ENCODE results near the gene ANKRD23. TPM values are rescaled to one million over a fixed set of nuclear protein-coding genes. Genes with fewer than 3 reads are reported as not detected.
A peak's percentile ranks its signal among the peaks of the same experiment; 100 is the strongest.

ANKRD23 gene
- total and polyA plus RNA-seq, 2 of the 13 experiments (the other 11 are each of a cell fraction or from before 2014, with no cell fraction given): 1.5 to 1.6 TPM

DNA sequence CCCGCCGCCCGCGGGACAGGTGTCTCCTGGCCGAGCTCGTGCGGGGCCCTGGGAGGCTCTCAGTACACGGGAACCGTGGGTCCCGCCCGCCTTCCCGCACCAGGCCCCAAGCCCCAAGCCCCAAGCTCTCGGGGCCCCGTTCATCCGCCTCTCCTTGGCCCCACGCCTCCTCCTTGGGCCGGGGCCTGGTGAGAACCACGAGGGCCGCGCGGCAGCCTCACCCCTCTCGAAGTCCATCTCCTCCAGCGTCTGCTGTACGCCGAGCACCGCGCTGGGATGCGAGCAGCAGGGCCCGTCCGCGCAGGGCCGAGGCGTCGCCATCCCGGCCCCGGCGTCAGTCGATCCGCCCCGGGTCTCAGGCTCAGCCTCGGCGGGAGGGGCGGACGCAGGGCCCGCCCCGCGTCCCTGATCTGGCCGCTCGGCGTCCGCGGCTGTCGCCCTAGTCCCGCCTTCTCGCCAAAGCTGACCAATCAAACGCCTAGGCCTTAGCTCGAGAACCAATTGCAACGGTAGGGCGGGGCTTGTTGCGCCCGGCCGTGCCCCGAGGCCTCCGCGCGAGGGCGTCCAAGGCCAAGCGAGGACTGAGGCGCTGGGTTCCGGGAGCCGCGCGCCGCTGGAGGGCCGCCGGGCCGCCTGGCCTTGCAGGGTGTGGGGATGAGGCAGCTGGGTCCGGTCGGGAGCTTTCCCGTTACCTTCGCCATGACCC is 14.0 kb upstream of the ANKRD23 start, which contains the start of gene ANKRD39 (continued):
- no peak; the same call in none of the 2 replicates for TF ChIP-seq ZC3H13 (CRISPR knock-in tag; IDR thresholded peaks at IDR 0.05)
- TF ChIP-seq, protein P1, sequence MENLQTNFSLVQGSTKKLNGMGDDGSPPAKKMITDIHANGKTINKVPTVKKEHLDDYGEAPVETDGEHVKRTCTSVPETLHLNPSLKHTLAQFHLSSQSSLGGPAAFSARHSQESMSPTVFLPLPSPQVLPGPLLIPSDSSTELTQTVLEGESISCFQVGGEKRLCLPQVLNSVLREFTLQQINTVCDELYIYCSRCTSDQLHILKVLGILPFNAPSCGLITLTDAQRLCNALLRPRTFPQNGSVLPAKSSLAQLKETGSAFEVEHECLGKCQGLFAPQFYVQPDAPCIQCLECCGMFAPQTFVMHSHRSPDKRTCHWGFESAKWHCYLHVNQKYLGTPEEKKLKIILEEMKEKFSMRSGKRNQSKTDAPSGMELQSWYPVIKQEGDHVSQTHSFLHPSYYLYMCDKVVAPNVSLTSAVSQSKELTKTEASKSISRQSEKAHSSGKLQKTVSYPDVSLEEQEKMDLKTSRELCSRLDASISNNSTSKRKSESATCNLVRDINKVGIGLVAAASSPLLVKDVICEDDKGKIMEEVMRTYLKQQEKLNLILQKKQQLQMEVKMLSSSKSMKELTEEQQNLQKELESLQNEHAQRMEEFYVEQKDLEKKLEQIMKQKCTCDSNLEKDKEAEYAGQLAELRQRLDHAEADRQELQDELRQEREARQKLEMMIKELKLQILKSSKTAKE (CRISPR knock-in tag; IDR thresholded peaks at IDR 0.05; ENCODE audit: borderline replicate concordance): peak; percentile 34; the same call in 1 of the 2 replicates
- TF ChIP-seq, protein P2, sequence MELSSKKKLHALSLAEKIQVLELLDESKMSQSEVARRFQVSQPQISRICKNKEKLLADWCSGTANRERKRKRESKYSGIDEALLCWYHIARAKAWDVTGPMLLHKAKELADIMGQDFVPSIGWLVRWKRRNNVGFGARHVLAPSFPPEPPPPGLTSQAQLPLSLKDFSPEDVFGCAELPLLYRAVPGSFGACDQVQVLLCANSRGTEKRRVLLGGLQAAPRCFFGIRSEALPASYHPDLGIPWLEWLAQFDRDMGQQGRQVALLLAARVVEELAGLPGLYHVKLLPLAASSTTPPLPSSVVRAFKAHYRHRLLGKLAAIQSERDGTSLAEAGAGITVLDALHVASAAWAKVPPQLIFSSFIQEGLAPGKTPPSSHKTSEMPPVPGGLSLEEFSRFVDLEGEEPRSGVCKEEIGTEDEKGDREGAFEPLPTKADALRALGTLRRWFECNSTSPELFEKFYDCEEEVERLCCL (CRISPR knock-in tag; IDR thresholded peaks at IDR 0.05; ENCODE audit: borderline replicate concordance): peak; percentile 89; the same call in 1 of the 2 replicates
- TF ChIP-seq ZNF891 (CRISPR knock-in tag; IDR thresholded peaks at IDR 0.05): peak; percentile 58
- TF ChIP-seq ZNF724P (CRISPR knock-in tag; IDR thresholded peaks at IDR 0.05; ENCODE audit: borderline replicate concordance): peak; percentile 75; the same call in 1 of the 2 replicates
- TF ChIP-seq ZNF253 (CRISPR knock-in tag; IDR thresholded peaks at IDR 0.05; ENCODE audit: borderline replicate concordance): no peak; the same call in 1 of the 2 replicates
- peak; percentile 98 for TF ChIP-seq ZNF607 (CRISPR knock-in tag; IDR thresholded peaks at IDR 0.05; ENCODE audit: borderline replicate concordance)
- TF ChIP-seq RORA (CRISPR knock-in tag; IDR thresholded peaks at IDR 0.05): no peak
- peak; percentile 95 for TF ChIP-seq ZNF138 (CRISPR knock-in tag; IDR thresholded peaks at IDR 0.05; ENCODE audit: low read depth)
- TF ChIP-seq, protein P3, sequence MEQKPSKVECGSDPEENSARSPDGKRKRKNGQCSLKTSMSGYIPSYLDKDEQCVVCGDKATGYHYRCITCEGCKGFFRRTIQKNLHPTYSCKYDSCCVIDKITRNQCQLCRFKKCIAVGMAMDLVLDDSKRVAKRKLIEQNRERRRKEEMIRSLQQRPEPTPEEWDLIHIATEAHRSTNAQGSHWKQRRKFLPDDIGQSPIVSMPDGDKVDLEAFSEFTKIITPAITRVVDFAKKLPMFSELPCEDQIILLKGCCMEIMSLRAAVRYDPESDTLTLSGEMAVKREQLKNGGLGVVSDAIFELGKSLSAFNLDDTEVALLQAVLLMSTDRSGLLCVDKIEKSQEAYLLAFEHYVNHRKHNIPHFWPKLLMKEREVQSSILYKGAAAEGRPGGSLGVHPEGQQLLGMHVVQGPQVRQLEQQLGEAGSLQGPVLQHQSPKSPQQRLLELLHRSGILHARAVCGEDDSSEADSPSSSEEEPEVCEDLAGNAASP (CRISPR knock-in tag; IDR thresholded peaks at IDR 0.05; ENCODE audit: borderline replicate concordance): peak; percentile 76
- TF ChIP-seq SMAD3 (CRISPR knock-in tag; IDR thresholded peaks at IDR 0.05): no peak
- TF ChIP-seq SIN3B (IDR thresholded peaks at IDR 0.05; ENCODE audit: low read length): no peak
- no peak for TF ChIP-seq JDP2 (CRISPR knock-in tag; IDR thresholded peaks at IDR 0.05; ENCODE audit: borderline replicate concordance)
- no peak for TF ChIP-seq FOXK2 (IDR thresholded peaks at IDR 0.05)
- TF ChIP-seq ZNF546 (CRISPR knock-in tag; conservative IDR thresholded peaks at IDR 0.05): peak; percentile 42; the same call in 1 of the 2 replicates
- TF ChIP-seq SRSF9 (IDR thresholded peaks at IDR 0.05; ENCODE audit: borderline replicate concordance, insufficient read depth, low read depth, low read length, poor library complexity, severe bottlenecking): no peak
- TF ChIP-seq NFE2L2 (IDR thresholded peaks at IDR 0.05; ENCODE audit: low read length): no peak
- peak; percentile 83; the same call in 1 of the 2 replicates for TF ChIP-seq NCOA1 (CRISPR knock-in tag; IDR thresholded peaks at IDR 0.05)
- no peak for TF ChIP-seq AGO1 (IDR thresholded peaks at IDR 0.05; ENCODE audit: low read depth, low read length, poor library complexity, severe bottlenecking)
- TF ChIP-seq ZNF766 (CRISPR knock-in tag; IDR thresholded peaks at IDR 0.05; ENCODE audit: borderline replicate concordance): peak; percentile 55; the same call in 1 of the 2 replicates
- peak; percentile 90 for TF ChIP-seq SALL1 (CRISPR knock-in tag; IDR thresholded peaks at IDR 0.05)
- TF ChIP-seq ZNF598 (CRISPR knock-in tag; IDR thresholded peaks at IDR 0.05; ENCODE audit: borderline replicate concordance): no peak; the same call in 1 of the 2 replicates

Measured in HepG2 (cell line).